ENCODE measurements around the gene PPFIBP2. TPM values are rescaled to one million over a fixed set of nuclear protein-coding genes. Genes with fewer than 3 reads are reported as not detected.
A peak's percentile ranks its signal among the peaks of the same experiment; 100 is the strongest.

Gene PPFIBP2
- total RNA-seq, 2 experiments from 2014 or later = 102 to 182 TPM

GRCh38 chr11:7694235-7694634, 180.4 kb downstream of the PPFIBP2 start:
- no TSS peak for BruUV-seq (replicated peaks)
- ChIA-PET POLR2A (no interaction called here), CTCF (ENCODE audit: unreplicated experiment) (no interaction called here)
- Histone ChIP-seq H3K4me1 (ENCODE audit: insufficient read depth, low read length, poor library complexity, severe bottlenecking) (no peaks in the 10 kb centered on the region), H4K20me1 (ENCODE audit: insufficient read depth, low read length) (no peaks in the 10 kb centered on the region), H3K4me2 (ENCODE audit: low read length) (no peak overlapping the region), H3K27ac (ENCODE audit: low read depth, low read length, poor library complexity, severe bottlenecking) (no peak overlapping the region), H3K36me3 (ENCODE audit: insufficient read depth, low read length) (no peaks in the 10 kb centered on the region), H3K9me3 (ENCODE audit: low read length) (no peaks in the 10 kb centered on the region), H2AFZ (ENCODE audit: low read length) (no peak overlapping the region), H3K4me3 (ENCODE audit: low read depth, low read length, poor library complexity, severe bottlenecking) (no peak overlapping the region), H3K79me2 (ENCODE audit: insufficient read depth, low read depth, low read length) (no peaks in the 10 kb centered on the region), H3K9me2 (ENCODE audit: insufficient read depth, low read length) (no peaks in the 10 kb centered on the region)
- no peak for DNase-seq (ENCODE audit: low spot score)
- no peak for TF ChIP-seq EZH2phosphoT487 (IDR thresholded peaks at IDR 0.05; ENCODE audit: borderline replicate concordance, low read depth, low read length)
- TF ChIP-seq CTCF (conservative IDR thresholded peaks at IDR 0.05; ENCODE audit: low read length) = no peak
- intact Hi-C loops (cut with micrococcal nuclease; ENCODE audit: unreplicated experiment) = loop anchor here (1.0 to 5.0 kb wide), 3 partner anchors 252 to 595 kb away; no protein-coding TSS in a partner anchor

- TF ChIP-seq EZH2phosphoT487 (IDR thresholded peaks at IDR 0.05; ENCODE audit: borderline replicate concordance, low read depth, low read length) = no peak
Measured at GRCh38 chr11:7696424-7696823, 182.6 kb downstream of the PPFIBP2 start.

More at GRCh38 chr11:7696424-7696823, 182.6 kb downstream of the PPFIBP2 start:
- no TSS peak for BruUV-seq (replicated peaks)
- ChIA-PET CTCF (ENCODE audit: unreplicated experiment) (no interaction called here), POLR2A (no interaction called here)
- Histone ChIP-seq H3K4me1 (ENCODE audit: insufficient read depth, low read length, poor library complexity, severe bottlenecking) (no peaks in the 10 kb centered on the region), H3K79me2 (ENCODE audit: insufficient read depth, low read depth, low read length) (no peaks in the 10 kb centered on the region), H3K4me2 (ENCODE audit: low read length) (no peak overlapping the region), H2AFZ (ENCODE audit: low read length) (peak overlapping the region; percentile 2; the same call in 1 of the 2 replicates), H3K27ac (ENCODE audit: low read depth, low read length, poor library complexity, severe bottlenecking) (no peak overlapping the region), H4K20me1 (ENCODE audit: insufficient read depth, low read length) (no peaks in the 10 kb centered on the region), H3K9me3 (ENCODE audit: low read length) (no peaks in the 10 kb centered on the region), H3K36me3 (ENCODE audit: insufficient read depth, low read length) (no peaks in the 10 kb centered on the region), H3K9me2 (ENCODE audit: insufficient read depth, low read length) (no peaks in the 10 kb centered on the region), H3K4me3 (ENCODE audit: low read depth, low read length, poor library complexity, severe bottlenecking) (no peak overlapping the region)
- intact Hi-C loops (cut with micrococcal nuclease; ENCODE audit: unreplicated experiment) = no loop called here
- DNase-seq (ENCODE audit: low spot score) = no peak

Other genes starting within 250 kb of the PPFIBP2 start
- gene OLFML1, start 28.5 kb upstream of the PPFIBP2 start, total RNA-seq (2014; rRNA removed; shearing (Covaris generic)) = not detected in 2 replicates
- gene OLFML1, start 28.5 kb upstream of the PPFIBP2 start, total RNA-seq (2022) = not detected in 2 replicates
- not detected in 2 replicates for gene CYB5R2, start 159.5 kb downstream of the PPFIBP2 start, total RNA-seq (2014; rRNA removed; shearing (Covaris generic))
- not detected in 2 replicates for gene CYB5R2, start 159.5 kb downstream of the PPFIBP2 start, total RNA-seq (2022)
- not detected in 2 replicates for gene OVCH2, start 192.5 kb downstream of the PPFIBP2 start, total RNA-seq (2014; rRNA removed; shearing (Covaris generic))
- not detected in 2 replicates for gene OVCH2, start 192.5 kb downstream of the PPFIBP2 start, total RNA-seq (2022)